COLO829 (cell line): Measurements from ENCODE around the gene UBE4B.

Experiments
- DNase-seq: peaks from one replicate; pipeline ENCODE4 v3.0.0; 2012; ENCODE audit warnings: low spot score

Gene UBE4B

DNA sequence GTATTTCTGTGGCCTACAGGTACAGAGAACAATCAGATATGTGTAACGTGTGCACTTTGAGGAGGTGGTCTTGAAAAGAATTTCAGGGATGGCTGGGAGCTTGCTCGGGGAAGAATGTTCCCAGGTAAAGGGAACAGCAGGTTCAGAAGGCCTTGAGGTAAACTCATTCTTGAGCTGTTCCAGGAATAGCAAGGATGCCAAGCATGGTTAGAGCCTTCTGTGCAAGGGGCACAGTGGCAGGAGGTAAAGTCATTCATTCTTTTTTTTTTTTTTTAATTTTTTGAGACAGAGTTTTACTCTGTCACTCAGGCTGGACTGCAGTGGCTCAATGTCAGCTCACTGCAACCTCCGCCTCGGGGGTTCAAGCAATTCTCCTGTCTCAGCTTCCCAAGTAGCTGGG is 10.0 kb downstream of the UBE4B start:
- DNase-seq, result no peak

DNA sequence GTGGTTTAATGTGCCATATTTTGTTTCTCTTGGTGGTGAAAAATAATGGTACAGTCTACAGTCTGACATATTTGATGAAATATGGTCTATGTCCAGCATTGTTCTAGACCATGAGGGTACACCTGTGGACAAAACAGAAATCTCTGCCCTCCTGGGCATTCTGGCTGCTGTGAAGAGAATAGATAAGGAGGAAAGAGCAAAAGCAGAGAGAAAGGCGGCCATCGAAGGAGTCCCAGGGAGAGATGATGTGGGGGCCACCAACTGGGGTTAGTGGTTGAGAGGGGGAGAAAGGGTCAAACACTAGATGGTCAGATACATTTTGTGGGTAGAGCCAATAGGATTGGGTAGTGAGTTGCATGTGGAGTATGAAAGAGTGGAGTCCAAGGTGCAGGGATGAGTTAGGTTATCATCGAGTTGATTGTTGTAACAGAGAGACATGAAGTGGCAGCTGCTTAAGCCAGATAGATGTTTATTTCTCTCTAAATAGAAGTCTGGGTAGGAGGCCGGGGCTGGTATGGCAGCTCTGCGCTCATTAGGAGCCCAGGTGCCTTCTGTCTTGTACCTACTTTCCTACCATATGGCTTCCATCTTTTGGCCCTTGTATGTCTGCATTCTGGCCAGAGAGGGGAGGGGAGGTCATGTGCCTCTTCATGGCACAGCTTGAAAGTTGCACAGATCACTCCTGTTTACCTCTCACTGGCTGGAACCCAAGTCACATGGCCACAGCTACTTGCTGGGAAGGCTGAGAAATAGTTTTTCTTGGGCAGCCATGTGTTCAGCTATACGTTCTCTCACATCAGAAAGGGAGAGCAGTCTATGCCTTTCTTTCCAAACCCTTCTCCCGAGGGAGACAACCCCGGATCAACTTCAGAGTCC is 13.0 kb downstream of the UBE4B start:
- DNase-seq, result no peak

- DNase-seq, result no peak
Observed at GRCh38 chr1:10046356-10047085, 13.8 kb downstream of the UBE4B start.

GRCh38 chr1:10048601-10049000 is 15.8 kb downstream of the UBE4B start:
- DNase-seq, result no peak

- DNase-seq, result no peak
Observed at GRCh38 chr1:10050611-10051010, 17.9 kb downstream of the UBE4B start.

GRCh38 chr1:10051656-10052055 is 18.9 kb downstream of the UBE4B start:
- no peak for DNase-seq

DNA sequence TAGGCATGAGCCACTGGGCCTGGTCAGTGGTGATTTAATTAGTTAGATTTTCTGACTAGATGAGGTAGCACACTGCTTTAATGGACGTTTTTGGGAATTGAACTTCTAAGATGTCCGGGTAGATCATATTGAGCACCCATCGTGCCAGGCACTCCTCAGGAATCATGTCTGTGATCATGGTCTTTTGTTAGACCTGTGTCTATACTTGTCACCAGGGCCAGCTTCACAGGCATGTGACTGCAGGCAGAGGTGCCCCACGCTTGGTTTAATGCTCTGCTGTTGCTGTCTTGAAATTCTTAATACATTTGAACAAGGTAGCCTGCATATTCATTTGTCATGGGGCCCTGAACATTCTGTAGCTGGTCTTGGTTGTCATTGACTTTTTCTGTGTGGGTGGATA is 19.6 kb downstream of the UBE4B start:
- no peak for DNase-seq

DNA sequence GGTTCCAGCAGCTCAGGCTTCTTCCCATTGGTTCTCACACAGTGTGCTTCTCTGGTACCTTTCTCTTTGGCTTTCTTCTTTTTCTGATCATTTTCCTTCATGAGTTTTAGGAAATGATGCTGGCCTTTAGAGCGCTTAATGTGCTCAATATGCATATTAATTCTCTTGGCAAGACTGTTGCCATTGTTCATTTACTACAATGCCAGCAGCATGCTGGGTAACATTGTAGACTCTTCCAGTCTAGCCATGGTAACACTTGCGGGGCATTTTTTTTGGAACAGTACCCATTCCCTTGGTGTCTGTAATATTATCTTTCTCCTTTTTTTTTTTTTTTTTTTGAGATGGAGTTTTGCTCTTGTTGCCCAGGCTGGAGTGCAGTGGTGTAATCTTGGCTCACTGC is 21.7 kb downstream of the UBE4B start:
- no peak for DNase-seq

- no peak for DNase-seq
Observed at GRCh38 chr1:10056599-10056987, 23.8 kb downstream of the UBE4B start.

GRCh38 chr1:10057343-10057742 is 24.6 kb downstream of the UBE4B start:
- DNase-seq, result no peak

- no peak for DNase-seq
Observed at GRCh38 chr1:10057796-10058195, 25.0 kb downstream of the UBE4B start.

DNA sequence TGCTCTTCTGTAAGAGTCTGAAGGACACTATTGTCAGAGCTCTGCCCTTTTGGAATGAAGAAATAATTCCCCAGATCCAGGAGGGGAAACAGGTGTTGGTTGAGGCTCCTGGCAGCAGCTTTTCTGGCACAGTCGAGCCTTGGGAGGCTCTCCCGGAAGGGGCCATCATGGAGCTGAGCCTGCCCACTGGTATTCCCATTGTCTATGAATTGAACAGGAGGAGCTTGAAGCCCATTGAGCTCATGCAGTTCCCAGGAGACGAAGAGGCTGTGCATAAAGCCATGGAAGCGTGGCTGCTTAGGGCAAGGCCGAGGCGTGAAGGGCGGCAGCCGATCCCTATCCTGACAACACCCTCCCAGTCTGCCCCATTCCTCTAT is 26.6 kb downstream of the UBE4B start:
- no peak for DNase-seq

- DNase-seq, result no peak
Observed at GRCh38 chr1:10060311-10061100, 27.7 kb downstream of the UBE4B start.

GRCh38 chr1:10061276-10061675 is 28.5 kb downstream of the UBE4B start:
- no peak for DNase-seq

GRCh38 chr1:10063878-10064277 is 31.1 kb downstream of the UBE4B start:
- DNase-seq, result no peak

DNA sequence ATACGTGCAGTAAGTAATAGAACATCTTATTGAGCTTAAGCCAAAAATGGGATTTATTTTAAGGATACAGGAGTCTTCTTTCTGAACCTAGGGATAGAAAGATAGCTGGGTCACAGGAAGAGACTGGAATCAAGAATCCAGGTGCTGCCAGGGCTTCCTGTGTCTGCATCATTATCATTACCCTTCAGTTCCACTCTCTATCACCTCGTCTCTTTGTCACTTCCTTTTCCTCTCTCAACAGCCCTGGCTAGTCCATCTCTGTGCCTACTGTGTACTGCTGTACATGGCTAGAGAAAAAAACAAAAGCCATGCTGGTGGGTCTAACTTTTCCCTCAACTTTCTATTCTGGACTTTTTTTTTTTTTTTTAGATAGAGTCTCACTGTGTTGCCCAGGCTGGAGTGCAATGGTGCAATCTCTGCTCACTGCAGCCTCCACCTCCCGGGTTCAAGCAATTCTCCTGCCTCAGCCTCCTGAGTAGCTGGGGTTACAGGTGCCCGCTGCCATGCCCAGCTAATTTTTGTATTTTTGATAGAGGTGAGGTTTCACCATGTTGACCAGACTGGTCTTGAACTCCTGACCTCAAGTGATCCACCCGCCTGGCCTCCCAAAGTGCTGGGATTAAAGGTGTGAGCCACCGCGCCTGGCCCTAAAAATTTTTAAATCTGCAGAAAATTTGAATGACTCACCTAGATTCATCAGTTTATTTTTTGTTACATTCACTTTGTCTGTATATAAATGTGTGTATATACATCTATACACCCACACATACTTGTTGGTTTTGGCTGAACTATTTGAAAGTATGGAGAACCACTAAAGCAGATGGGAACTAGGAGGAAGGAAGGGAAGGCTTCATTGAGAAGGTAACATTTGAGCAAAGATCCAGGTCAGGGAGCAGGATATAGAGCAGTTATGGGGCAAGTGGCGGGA is 31.9 kb downstream of the UBE4B start:
- no peak for DNase-seq

- no peak for DNase-seq
Observed at GRCh38 chr1:10065344-10065685, 32.6 kb downstream of the UBE4B start.

DNA sequence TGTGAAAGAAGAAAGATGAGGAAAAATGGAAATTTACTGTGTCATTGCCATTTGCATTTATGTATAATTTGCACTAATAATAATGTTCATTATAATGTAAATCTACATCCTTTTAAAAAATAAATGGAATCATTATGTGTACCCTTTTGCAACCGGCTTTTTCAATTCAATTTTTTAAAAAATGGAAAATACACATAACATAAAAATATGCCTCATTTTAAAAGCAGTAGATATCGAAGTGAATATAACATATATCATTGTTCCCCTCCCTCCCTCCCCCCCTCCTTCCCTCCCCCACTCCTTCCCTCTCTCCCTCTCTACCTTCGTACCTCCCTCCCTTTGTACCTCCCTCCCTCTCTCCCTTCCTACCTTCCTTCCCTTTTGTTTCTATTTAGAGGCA is 33.0 kb downstream of the UBE4B start:
- no peak for DNase-seq

- no peak for DNase-seq
Observed at GRCh38 chr1:10068605-10069294, 36.0 kb downstream of the UBE4B start.

DNA sequence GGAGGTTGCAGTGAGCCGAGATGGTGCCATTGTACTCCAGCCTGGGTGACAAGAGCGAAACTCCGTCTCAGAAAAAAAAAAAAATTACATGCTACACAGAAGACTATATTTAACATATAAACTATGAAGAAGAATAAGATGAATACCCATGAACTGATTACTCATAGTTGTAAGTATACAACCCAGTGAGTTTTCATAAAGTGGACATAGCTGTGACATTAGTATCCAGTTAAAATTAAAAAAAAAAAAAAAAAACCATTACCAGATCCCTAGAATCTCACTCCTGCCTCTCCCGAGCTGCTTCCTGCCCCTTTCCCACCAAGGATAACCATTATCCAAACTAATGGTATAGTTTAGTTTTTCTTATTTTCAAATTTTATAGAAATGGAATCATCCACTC is 37.4 kb downstream of the UBE4B start:
- DNase-seq, result no peak

GRCh38 chr1:10071640-10072039 is 38.9 kb downstream of the UBE4B start:
- DNase-seq, result no peak
